NCI-H2171 treated with DMSO at 0.1 percent for 48 hours (cell line): ENCODE measurements around the gene PTDSS2.
"Not testable (repeated sequence)": the region's sequence is repeated elsewhere in the genome, so short reads cannot be mapped to it uniquely, and the experiment has no call there.

Experiments
- DNase-seq: peaks from one replicate; lab custom pipeline; 2025; lab: John Stamatoyannopoulos, UW

Gene PTDSS2

DNA sequence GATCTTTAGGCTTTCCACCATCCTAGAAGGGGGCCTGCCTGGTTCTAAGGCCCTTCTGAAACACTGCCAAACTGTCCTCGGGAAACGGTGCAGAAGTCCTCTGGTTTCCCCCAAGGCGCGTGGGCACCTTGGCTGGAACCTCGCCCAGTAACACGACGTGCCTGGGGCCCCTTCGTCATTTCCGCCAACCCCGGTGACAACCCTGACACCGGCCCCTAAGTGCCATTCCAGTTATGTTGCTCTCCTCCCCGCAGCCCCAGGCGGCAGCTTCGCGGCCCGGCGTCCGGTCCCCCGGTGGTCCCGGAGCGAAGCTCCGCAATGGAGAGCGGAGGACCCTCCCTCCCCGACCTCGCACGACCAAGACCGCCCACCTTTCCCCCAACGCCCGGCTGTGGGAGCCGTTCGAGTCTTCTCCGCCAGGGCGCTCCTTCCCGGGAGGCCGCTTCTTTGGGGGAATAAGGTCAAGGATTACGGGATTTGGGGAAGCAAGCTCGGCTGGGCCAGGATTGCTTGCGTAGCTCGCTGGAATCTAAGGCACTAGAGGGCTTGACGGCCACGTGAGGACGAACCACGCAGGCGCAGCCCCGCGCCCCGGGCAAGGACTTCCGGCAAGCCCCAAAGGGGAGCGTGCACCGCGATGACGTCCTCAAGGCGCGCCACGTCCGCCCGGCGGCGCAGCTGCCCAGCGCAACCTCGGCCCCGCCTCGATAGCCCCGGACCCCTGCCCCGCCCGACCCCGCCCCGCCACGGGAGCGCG is 56.3 kb downstream of the PTDSS2 start:
- DNase-seq = peak; percentile 73

DNA sequence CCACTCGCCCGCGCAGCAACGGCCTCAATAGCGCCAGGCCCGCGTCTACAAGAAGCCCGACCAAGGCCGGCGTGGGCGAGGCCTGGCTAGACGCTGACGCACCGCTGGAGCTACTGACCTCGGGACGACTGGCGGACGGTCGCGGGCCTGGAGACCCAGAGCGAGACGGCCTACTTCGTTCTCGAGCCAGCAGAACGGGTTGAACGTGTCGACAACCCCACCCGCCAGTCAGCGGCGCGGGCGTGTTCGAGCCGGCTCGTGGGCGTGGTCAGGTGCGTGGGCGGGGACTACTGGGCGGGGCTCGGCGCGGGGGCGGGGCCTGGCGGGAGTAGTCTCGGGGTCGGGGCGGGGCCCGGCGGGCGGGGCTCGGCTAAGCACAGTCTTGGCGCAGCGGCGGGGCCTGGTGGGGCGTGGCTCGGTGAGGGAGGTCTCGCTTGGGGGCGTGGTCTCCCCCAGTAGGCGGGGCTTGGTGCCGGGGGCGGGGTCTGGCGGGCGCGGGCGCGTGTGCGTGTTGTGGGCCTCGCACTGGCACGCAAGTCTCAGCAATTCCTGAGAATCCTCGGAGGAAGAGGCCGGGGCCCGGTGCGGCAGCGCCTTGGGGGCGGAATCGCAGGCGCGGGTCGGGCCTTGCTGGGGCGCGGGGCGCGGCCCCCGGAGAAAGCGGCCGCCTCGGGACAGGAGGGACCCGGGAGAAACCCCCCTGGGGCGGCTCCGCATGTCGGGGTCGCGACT is 57.1 kb downstream of the PTDSS2 start, which contains the start of gene RNH1:
RNH1 (minus strand) TSS at position 248 of the 732 bp plus-strand sequence. CDS start 5,080 bp downstream, outside the sequence.
- peak; percentile 79 for DNase-seq

DNA sequence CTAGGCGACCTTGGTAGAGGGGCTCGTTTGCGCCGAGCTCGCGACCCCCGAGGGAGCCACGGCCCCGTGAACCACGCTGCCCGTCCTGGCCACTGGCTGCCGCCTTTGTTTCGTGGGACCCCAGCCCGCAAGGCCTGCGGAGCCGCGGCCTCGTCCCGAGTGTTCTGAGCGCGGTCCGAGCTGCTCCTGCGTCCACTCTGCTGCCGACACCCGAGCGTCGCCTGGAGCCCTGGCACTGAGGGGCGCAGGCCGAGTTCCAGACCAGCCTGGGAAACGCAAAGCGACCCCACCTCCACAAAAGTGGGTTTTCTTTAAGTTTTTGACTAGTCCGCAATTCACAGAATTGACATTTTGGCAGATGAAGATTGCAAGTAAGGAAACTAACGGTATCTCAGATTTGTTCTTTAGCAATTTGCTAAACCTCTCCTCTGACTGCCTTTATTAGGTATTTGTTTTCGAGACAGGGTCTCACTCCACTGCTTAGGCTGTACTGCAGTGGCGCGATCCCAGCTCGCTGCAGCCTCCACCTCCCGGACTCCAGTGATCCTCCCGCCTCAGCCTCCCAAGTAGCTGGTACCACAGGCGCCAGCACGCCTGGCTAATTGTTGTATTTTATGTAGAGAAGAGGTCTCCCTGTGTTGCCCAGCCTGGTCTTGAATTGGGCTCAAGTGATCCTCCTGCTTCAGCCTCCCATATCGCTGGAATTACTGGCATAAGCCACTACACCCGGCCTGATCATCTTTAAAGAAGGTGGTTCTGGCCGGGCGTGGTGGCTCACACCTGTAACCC is 57.8 kb downstream of the PTDSS2 start:
- DNase-seq = no peak

DNA sequence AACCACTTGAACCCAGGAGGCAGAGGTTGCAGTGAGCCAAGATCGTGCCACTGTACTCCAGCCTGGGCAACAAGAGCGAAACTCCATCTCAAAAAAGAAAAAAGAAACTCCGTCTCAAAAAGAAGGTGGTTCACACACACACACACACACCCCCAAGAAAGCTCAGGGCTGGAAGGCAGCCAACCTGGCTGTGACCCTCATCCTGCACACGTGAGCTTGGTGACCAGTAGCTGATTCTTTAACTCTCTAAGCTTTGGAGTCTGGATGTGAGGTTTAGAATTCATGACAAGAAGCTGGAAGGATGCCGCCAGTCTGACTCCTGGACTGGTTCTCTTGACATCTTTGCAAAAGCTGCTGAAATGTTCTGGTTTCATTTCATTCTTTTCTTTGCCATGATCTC is 58.9 kb downstream of the PTDSS2 start:
- no peak for DNase-seq

DNA sequence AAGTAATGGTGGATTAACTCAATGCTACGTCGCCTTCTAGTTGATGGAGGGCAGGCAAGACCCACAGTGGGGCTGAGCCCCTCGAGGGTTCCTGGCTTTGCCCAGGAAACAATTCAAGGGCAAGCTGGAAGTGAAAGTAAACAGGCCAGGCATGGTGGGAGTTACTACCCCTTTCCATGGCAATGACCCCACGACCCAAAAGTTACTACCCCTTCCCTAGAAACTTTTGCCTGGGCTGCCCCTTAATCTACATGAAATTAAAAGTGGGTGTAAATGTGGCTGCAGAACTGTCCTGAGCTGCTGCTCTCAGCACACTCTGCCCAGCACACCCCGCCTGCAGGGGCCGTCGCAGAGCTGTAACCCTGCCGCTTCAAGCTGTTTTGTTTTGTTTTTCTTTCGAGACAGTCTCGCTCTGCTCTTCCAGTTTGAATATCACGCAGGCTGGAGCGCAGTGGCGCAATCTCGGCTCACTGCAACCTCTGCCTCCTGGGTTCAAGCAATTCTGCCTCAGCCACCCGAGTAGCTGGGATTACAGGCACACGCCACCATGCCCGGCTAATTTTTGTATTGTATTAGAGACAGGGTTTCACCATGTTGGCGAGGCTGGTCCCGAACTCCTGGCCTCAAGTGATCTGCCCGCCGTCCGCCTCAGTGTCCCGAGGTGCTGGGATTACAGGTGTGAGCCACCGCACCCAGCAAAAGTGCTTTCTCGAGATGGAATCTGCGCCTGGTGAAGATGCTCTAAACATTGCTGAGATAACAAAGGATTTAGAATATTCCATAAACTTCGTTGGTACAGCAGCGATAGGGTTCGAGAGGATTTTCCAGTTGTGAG is 62.9 kb downstream of the PTDSS2 start:
- no peak for DNase-seq

DNA sequence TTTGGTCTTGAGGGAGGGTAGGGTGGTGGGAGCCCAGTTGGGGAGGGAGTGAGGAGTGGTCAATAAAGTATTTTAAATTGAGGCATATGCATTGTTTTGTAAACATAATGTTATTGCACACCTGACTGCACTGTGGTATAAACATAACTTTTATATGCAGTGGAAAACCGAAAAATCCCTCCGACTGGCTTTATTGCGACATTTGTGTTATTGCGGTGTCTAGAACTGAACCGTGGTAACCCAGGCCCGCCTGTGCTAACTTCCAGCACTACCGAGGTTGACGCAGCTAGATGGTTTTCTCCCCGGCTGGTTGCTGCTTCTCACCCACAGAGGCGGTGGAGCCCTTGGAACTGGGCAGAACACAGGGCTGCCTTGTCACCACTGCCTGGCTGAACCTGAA is 64.5 kb downstream of the PTDSS2 start:
- DNase-seq = no peak

DNA sequence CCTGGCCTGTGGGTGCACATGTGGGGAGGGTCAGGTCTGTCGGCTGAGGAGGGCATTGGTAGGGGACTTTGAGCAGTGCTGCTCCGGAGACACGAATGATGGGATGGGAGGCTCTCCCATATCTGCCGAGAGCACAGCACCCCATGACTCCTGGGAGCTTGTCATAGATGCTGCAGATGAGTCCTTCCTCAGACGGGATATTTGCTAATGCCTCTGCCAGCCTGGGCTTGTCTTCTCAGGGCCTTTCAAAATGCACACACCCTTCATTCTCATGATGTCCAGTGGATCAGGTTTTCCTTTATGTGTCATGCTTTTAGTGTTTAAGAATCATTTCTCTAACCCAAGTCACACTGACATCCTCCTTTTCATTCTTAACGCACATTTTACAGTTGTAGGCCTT is 65.1 kb downstream of the PTDSS2 start:
- no peak for DNase-seq

DNA sequence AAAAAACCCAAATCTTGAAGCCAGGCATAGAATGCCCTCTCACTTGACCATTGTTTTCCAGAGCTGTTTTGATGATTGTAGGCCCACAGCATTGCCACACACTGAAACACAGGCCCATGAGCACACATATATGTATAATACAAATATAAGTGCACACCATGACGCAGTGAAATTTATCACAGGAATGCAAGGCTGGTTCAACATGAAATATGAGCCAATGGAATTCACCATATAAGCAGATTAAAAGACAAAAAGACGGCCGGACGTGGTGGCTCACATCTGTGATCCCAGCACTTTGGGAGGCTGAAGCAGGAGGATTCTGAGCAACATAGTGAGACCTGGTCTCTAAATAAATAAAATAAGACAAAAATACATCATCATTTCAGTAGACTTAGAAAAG is 66.3 kb downstream of the PTDSS2 start:
- DNase-seq = no peak

DNA sequence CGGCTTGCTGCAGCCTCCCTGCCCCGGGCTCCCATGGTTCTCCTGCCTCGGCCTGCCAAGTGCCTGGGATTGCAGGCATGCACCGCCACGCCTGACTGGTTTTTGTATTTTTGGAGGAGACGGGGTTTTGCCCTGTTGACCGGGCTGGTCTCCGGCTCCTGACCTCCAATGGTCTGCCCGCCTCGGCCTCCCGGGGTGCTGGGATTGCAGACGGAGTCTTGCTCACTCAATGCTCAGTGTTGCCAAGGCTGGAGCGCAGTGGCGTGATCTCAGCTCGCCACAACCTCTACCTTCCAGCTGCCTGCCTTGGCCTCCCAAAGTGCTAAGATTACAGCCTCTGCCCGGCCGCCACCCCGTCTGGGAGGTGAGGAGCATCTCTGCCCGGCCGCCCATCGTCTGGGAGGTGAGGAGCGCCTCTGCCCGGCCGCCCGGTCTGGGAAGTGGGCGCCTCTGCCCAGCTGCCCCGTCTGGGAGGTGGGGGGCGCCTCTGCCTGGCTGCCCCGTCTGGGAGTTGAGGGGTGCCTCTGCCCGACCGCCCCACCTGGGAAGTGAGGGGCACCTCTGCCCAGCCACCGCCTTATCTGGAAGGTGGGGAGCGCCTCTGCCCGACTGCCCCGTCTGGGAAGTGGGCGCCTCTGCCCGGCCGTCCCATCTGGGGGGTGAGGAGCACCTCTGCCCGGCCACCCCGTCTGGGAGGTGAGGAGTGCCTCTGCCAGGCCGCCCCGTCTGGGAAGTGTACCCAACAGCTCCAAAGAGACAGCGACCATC is 67.0 kb downstream of the PTDSS2 start:
- not testable (repeated sequence) for DNase-seq

DNA sequence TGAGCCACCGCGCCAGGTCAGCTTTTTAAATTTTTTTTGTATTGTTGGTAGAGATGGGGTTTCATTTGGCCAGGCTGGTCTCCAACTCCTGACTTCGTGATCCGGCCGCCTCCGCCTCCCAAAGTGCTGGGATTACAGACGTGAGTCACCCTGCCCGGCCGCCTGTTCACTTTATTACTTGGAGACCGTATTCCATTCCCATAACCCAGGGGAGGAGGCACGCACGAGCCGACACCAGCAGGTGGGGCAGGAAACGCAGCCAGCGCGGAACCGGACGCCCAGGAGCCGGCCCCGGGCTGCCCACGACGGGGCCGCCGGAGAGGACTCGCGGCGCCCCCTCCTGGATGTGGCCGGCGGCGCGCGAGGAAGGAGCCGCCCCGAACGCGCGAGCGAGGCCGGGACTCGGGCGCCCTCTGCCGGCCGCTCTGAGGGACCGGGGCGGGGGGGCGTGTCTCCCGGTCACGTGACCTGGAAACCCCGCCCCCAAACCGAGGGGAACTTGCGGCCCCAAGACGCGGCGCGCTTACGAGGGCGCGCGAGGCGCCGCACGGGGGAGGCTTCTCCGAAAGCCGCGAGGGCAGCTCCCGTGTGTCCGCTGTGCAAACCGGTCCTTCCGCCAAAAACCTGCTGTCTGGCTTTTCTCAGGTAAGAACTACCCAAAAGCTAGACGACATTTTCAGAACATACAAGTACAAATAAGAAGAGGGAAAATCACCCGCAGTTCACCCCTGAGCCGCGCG is 68.6 kb downstream of the PTDSS2 start:
- DNase-seq = peak; percentile 14

DNA sequence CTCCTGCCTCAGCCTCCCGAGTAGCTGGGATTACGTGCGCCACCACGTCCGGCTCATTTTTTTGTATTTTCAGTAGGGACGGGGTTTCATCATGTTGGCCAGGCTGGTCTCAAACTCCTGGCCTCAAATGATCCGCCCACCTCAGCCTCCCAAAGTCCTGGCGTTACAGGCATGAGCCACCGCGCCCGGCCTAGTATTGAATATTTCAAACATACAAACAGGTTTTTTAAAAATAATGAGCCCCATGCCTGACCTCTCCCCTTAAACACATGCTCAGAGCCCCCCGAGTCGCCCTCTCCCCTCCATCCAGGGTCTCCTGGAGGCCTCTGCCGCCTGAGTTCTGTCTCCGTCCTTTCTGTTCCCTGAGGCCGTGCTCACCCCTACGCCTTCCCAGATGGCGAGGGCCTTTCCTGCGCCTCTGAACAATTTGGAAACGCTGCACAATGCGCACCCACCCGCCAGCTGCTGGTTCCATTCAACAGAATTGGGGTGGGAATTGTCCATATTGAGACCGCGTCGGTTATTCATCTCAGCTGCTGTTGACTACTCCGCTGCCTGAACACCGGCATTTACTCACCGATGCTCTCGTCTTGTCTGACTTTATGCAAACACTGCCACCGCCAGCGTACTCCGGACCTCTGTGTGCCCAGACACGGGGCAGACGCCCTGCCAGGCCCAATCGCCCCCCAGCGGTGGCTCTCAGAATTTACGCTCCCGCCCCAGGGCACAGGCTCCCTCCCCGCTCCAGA is 70.5 kb downstream of the PTDSS2 start:
- DNase-seq = no peak

DNA sequence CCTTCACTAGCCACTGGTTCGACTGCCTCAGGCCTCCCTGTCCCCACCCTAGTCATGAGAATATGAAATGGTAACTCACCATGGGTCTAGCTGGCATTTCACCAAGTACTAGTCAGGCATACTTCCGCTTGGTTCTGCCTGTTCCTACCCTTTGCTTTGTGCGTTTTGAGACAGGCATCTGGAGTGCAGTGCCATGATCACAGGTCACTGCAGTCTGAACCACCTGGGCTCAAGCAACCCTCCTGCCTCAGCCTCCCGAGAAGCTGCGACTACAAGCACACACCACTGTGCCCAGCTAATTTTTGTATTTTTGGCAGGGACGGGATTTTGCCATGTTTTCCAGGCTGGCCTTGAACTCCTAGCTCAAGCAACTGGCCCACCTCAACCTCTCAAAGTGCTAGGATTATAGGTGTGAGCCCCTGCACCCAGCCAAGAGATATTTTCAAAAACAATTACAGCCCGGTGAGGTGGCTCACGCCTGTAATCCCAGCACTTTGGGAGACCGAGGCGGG is 71.2 kb downstream of the PTDSS2 start:
- no peak for DNase-seq

DNA sequence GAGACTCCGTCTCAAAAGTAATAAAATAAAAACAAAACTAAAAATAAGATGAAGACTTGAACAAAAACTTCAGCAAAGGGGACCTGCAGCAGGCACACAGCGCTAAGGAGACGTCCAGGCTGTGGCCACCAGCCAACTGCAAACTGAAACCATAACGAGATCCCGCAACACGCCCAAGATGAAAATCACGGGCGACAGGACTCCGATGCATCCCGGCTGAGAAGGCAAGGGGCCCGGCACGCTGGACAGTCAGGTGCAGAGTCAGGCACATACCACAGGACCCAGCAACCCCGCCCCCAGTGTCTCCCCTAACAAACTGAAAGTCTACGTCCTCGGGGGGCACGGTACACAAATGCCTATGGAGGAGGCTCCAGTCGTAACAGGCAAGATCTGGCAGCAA is 76.1 kb downstream of the PTDSS2 start:
- no peak for DNase-seq

DNA sequence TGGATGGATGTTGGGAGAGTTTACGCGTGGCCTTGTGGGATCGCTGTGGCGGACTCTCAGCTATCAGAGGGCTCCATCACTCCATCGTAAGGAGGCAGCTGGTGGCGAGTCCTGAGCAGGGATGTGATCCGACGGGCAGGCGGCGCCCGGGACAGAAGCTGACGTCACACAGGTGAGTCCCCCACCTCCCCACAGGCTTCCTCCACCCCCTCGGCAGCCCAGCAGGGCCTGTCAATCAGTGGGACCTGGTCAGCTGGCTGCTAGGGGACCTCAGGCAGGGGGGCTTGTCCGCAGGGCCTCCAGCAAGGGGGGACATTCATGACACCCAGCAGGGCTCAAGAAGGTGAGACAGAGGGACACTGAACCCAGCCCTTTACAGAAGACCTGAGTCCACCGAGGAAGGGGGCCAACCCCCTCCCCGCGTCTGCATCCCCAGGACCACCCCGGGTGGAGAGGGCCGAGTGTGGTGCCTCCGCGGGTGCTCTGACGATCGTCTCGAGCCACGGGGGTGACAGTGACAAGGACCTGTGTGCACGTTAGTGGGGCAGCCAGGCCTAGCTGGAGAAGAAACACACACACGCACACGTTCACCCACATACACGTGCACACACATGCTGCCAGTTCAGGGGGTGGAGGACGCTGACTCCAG is 78.2 kb downstream of the PTDSS2 start:
- DNase-seq = no peak

DNA sequence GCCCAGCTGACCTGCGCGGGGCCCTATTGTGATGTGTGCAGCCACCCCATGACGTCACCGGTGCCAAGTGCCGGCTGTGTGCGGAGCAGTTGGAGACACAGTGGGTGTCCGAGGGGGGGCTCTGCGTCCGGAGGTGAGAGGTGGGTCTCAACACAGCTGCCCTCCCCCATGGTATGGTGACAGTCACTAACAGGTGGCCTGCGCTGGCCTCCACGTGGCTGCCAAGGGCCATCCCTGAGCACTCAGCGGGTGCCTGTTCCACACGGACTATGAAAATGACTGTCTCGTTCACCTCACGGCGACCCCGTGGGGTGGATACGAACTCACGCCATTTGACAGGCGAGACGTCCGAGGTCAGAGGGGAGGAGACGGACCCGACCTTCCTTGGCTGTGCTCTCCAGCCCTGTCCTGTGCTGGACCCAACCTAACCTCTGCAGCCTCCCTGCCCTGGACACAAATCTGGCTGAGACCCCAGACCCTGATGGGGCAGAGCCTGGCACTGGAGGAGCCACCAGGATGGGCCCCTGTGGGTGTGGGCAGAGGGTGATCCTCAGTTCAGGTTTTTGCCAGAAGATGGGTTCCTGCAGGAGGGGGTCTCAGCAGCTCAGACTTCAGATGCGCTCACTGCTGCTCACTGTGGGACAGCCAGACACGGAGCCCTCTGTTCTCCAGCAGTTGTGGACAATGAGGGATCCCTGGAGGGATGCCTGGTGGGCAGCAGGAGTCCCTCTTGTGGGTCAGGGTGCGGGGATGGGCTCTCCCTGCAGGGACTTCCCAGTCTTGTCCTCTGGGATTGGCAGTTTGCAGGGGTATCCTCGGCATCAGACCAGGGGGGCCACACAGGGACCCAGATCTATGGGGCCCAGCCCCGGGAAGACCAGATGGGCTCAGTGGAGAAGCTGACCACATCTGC is 79.0 kb downstream of the PTDSS2 start:
- DNase-seq = no peak

DNA sequence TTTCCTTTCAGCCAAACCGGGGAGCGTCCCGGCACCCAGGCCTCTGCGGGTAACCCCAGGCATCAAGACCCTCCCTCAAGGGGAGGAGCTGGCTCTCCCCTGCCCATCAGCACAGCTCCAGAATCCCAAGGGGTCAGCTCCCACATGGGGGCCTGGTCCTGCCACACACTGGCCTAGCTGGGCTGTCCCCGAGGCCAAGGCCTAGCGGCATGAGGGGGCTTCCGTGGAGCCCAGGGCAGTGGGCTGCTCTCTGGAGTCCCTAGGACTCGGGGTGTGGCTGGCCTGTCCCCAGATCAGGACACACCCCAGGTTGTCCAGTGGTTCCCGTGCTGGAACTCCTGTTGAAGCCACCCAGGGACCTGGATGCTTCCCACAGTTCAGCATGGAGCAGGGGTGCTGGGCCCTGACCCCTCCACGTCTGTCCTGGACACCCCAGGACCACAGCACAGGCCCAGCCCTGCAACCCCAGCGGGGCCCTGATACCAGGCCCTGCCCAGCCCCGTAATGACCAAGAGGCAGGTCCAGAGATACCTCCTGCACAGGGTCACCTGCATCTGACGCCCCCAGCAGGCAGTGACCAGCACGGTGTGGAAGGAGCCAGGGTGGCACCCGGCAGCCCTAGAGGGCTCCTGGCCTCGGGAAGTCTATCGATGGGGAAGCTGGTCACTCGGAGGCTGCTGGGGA is 79.8 kb downstream of the PTDSS2 start:
- no peak for DNase-seq
